NCI-H748 (cell line): ENCODE data around the gene DHRS3.

Experiments used
- DNase-seq: peaks from one replicate; lab custom pipeline; 2025; ENCODE audit not compliant: unreplicated experiment; lab: John Stamatoyannopoulos, UW

Gene DHRS3

DNA sequence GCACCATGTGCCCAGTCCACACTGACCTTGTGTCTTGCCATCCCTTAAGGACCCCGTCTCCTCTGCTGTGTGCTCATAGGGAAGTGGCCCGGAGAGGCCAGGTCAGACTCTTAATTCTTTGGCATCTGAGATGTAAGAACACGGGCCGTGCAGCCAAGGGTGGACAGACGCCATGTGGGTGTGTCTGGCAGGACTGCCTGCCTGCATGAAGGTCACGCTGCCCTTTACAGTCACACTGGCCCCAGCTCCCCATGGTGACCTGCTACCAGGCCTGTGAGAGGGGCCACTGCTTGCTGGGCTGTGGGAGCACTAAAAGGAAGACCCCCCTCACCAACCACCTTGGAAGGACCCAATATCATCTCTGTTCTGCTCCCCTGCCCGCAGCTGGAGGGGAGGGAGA, 17.7 kb downstream of the DHRS3 start:
- DNase-seq: no peak

DNA sequence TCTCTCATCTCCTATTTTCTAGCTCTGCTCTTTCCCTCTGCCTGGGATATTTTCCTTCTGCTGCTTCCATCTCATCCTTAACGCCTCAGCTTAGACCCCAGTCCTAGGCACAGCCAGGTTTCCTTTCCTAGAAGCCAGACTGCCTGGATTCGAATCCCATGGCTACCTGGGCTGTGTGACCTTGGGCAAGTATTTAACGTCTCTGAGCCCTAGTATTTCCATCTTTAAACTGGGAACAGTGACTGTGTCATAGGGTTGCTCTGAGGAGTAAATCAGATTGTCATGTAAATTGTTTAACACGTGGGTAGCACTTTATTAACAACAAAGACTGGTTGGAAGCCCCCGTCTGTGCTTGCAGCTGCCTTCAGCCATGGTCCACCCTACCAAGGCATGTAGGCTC, 18.4 kb downstream of the DHRS3 start:
- no peak for DNase-seq

DNA sequence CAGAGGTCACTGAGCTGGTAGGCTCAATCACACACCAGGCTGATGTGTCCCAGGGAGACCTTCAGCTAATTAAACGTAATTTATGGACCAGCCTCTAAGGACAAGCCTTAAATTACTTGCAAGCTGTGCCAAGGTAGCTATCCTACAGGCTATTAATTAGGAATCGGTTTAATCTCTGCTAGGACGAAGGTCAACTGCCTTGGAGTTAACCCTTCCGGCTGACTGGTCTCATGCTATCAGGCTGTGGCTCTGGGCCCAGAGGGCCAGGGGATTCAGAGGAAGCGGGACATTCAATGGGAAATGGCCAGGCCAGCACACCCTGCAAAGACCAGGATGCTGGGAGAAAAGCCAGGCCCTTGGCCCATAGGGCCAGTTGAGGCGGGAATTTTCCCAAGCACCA, 19.0 kb downstream of the DHRS3 start:
- no peak for DNase-seq

DNA sequence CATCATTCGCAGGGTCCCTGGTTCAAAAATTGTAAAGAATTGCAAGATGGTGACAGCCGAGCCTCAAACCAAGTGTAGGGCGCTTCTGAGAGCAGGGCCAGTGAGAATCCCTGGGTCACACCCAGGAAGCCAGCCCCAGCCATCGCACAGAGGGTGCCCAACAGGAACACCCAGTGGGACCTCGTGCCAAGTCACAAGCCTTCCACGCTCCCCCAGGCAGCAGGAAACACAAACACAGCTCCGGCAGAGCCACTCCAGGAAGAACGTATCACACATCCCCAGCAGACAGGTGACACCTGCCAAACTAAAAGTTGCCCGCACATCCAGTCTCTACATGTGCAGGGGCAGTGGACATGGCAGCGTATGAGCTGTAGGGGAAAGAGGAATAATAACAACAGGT, 20.2 kb downstream of the DHRS3 start:
- no peak for DNase-seq

DNA sequence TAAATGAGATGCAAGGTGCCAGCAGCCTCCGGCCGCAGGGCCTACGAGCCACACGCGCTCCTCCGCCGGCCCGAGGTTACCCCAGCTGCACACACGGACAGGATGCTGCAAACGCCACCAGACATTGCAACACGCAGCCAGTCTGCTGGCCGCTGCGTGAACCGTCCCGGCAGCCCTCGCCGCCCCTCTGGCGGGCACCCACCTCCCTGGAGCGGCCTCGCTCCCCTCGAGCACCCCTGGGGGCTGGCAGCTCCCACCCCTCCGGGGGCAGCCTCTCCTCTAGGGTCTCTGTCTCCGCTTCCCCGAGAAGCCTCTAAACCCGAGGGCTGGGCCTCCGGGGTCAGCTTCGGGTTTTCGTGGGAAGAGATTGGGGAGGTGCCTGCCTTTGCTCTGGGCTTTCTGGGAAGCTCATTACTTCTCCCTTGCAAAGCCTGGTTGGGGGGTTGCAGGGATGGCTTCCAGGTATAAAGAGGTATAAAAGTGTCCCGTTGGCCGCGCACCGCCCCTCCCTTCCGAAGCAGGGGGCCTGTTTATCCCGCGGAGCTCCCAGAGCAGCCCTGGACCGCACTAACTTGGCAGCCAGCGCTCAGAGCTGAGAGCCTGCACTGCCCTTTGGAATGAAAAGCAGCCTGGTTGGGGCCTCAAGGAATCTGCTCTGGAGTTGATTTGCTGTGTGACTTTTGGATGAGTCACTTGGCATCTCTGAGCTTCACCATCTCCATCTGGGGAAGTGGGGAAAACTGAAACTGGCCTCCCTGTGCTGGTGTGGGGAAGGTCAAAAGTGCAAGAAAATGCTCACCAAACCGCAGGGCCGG, 21.8 kb downstream of the DHRS3 start:
- DNase-seq: peak; percentile 55

DNA sequence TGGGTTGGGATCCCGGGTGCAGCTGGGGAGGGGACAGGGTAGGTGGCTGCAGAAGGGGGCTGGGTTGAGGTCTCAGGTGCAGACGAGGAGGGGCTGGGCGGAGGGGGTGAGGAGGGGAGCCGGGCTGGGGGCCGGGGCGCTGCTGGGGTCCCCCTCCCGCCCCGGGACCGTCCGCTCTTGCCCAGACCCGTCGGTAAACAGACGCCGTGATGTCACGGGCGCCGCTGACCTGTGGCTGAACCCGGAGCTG, 22.3 kb downstream of the DHRS3 start:
- no peak for DNase-seq

DNA sequence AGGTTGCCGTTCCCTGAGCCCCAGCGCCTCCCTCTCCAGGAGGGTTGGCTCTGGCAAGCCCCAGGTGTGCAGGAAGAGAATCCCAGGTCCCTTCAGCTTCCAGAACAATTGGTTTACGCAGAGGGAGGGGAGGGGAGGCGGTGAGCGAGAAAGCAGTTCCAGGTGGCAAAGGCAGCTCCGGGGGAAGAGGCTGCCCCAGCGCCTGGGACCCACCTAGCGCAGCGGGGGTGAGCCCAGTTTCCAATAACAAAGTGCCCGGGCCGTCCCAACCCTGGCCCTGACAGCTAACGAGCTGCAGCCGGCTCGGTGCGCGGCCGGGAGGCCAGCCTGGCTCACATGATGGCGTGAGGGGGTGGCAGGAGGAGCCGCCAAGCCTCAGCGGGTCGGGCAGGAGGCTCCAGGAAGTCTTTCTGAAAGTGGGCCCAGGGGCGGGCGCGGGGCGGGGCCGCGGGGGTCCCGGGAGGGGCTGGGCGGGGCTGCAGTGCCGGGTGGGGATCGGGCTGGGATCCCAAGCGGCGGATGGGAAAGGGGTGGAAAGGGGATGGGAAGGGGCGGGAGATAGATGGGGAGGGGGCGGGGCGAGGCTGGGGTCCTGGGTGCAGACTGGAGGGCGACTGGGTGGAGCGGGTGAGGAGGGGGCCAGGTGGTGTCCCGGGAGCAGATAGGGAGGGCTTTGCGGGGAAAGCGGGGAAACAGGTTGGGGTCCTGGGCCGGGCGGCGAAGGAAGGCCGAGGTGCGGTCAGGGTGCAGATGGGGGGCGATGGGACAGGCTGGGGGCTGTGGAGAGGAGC, 22.8 kb downstream of the DHRS3 start:
- peak; percentile 65 for DNase-seq

DNA sequence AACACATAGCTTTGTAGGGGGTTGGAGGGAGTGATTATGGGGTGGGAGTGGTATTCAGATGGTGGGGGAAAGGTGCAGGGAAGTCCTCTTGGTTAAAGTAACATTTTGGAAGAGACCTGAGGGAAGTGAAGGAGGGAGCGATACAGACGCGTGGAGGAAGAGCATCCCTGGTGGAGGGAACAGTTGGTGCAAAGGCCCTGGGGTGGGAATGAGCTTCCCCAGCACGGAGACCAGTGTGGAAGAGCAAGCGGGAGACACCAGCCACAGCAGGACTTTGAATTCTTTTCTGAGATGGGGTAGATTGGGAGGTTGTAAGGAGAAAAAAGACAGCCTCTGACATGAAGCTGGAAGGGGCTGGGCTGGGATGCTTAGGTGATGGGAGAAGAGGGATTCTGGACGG, 23.5 kb downstream of the DHRS3 start:
- no peak for DNase-seq

DNA sequence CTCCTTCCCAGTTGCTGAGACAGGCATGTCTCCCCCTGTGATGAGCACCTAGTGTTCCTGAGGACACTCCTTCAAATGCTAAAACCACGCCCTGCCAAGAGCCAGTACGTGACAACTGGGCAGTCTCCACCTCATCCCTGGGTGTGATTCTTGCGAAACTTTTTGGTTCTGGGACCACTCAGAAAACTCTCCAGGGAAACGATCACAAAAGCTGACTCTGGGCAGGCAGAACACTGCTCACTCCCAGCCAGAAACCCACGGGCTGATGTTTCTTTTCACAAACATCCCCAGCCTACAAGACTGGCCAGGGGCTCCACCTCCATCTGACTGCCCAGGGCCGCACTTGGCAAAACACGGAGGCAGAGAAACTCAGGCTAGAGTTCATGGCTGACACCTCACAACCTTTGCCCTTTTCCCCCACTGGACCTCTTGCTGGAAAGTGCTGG, 24.4 kb downstream of the DHRS3 start:
- no peak for DNase-seq

DNA sequence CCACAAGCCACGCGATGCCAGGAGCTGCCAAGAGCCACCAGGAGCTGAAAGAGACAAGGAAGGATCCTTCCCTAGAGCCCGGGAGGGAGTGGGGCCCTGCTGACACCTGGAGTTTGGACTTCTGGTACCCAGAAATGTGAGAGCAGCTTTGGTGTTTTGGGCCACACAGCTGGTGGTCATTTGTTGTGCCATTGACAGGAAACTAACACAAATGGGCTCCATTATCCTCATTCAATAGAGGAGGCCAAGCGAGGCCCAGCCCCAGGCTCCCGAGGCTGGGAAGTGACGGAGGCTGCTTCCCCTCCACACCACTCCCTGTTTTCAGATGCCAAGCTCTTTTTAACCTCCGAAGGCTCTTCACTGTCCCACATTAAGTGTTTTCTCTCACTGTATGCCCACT, 25.5 kb downstream of the DHRS3 start:
- no peak for DNase-seq

DNA sequence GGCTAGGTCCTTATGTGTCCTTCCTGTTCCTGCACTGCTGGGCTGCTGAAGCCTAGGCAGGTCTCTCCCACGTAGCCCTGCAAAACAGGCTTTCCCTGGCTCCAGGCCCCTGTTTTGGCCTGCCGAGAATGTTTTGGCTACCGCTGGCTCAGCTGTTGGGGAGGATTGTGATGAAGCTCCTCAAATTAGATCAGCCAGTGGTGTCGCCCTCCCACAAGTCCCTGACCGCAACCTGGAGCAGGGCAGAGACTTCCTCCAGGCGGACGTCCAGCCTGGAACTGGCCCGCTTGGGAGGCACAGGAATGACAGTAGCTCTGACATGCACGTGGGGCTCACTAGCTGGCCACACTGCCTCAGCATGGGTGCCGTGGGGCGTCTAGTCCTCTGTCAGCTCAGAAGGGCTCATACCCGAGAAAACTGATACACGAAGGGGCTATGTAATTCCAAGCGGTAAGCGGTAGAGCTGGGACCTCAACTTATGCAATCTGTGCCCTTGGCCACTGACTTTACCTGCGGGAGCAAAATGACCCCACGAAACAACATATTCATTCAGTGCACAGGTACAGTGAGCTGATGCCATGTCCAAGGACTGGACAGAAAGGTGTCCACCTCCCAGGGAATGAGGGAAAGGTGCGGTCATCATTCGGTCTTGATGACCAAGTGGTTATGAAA, 26.6 kb downstream of the DHRS3 start:
- DNase-seq: no peak

DNA sequence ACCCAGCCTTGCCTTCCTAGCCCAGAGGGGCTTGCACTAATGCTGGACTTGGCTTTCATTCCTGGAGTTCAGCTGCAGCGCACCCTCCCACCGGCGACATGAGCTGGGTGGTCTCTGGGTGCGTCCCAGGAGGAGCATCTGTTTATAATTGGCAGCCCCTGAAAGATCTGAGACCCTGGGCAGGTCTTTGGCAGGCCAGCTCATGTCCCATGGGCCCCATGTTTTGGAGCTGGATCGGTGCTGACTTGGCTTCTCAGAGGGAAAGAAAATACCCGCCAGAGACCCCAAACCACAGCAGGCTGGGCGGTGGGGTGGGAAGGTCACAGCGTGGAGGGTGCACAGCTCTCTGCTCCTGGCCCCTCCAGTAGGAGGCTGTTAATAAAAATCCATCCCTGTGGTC, 29.3 kb downstream of the DHRS3 start:
- DNase-seq: no peak

DNA sequence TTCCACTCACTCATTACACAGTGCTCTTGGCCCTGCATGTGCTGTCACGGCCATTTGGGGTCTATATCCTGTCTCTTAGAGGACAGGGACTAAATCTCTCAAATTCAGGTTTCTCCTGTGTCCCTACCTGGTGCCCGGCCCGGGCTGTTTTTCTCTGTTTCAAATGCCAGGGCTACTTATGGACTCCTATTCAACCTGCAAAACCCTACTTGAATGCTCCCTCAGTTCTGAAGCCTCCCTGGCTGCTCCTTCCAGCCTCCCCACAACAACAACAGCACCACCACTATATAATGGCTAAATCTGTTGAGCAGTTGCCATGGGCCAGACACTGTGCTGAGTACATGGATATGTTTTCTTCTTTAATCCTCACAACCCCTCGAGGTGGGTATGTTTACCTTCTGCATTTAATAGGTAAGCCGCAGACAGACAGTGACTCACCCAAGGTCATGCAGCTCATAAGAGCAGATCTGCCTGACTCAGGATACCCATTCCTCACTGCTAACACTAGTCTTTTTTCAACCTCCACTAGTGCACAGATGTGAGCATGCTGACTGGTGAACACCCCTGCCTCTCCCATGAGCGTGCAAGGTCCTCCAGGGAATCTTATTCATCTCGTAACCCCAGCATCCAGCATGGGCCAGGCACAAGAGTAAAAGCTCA, 29.9 kb downstream of the DHRS3 start:
- no peak for DNase-seq

DNA sequence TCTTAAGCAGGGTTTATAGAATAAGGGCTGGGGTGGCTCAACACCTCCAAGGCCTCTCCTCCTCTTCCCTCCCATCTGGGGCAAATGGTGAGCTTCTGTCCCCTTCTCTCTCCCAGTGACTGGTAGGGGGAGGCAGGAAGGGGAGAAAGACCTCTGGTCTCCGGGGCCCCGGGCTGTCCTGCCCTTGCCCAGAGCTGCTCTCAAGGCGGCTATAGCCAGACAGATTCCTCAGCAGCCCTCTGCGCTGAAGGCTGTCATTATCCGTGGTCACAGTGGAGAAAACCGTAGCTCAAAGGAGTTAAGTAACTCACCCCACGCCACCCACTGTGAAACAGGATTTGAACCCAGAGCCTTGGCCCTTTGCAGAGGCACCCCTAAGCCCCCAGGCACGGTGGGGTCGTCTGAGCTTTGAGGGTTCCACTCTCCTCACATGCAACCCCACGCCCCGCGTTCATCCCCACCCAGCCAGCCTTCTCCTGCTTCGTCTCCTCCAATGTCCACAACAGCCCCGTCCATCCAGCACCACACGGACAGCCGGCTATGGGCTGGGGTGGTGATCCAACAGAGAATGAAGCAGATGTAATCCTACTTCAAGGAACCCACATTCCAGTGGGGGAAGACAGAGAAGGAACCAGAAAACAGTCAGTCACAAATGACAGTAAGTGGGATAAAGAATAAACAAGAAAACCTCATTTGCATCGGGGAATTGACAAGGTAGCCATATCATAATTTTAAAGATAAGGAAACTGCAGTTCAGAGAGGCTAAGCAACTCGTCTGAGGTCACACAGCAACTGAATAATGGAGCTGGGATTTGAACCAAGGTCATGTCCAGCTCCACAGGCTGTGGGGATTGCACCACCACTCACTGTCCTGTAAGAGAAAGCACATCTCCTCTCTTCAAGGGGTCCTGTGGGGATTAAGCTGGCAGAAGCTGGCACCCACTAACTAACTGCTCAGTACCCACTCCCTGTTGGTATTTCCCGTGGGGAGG, 31.8 kb downstream of the DHRS3 start:
- no peak for DNase-seq

DNA sequence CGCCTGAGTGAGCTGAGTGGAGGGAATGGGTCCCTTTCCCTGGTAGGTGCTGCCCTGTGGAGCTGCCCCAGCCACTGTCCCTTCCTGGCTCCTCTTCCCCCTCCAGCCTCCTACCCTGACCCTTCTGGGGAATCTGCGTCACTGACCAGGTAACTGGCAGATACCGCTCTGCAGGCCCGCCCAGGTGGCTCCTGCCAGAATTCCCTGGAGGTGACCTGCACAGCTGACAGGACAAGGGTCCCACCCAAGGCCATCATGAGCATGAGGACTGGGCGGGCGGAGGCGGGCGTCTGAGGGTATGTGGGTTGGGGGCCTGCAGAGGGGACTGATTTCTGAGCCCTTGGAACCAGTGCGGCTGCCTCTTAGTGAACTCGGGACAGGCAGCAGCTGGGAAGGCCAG, 32.5 kb downstream of the DHRS3 start:
- no peak for DNase-seq

DNA sequence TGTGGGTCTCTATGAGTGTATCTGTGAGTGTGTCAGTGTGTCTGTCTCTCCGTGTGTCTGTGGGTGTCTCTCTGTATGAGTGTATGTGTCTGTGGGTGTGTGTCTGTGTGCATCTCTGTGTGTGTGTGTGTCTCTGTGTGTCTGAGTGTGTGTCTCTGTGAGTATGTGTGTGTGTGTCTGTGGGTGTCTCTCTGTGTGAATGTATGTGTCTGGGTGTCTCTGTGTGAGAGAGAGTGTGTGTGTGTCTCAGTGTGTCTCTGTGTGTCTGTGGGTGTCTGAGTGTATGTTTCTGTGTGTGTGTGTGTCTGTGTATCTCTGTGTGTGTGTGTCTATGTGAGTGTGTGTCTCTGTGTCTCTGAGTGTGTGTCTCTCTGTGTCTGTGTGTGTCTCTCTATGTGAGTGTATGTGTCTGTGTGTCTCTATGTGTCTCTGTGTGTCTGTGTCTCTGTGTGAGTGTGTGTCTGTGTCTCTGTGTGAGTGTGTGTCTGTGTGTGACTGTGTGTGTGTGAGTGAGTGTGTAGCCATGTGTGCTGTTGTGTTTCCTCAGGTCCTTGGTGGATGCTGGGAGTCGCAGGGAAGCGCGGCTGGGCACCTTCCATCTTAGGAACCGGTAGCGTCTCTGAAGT, 33.0 kb downstream of the DHRS3 start:
- no peak for DNase-seq

DNA sequence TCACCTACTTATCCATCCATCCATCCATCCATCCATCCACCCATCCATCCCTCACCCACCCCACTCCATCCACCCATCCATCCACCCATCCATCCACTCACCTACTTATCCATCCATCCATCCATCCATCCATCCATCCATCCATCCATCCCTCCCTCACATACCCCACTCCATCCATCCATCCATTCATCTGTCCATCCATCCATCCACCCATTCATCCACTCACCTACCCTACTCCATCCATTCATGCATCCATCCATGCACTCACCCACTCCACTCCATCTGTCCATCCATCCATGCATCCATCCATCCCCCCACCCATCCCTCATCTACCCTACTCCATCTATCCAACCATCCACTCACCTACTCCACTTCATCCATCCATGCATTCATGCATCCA, 34.5 kb downstream of the DHRS3 start:
- no peak for DNase-seq

DNA sequence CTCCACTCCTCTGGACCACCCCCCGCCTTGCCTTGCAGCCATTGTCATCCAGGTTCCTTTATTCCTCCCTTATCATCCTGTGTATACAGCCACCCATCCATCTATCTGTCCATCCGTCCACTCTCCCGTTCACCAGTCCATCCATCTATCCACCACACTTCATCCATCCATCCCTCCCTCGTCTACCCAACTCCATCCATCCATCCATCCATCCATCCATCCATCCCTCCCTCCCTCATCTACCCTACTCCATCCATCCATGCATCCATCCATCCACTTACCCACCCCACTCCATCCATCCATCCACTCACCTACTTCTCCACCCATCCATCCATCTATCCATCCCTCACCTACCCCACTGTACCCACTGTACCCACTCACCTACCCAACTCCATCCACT, 35.4 kb downstream of the DHRS3 start:
- no peak for DNase-seq

DNA sequence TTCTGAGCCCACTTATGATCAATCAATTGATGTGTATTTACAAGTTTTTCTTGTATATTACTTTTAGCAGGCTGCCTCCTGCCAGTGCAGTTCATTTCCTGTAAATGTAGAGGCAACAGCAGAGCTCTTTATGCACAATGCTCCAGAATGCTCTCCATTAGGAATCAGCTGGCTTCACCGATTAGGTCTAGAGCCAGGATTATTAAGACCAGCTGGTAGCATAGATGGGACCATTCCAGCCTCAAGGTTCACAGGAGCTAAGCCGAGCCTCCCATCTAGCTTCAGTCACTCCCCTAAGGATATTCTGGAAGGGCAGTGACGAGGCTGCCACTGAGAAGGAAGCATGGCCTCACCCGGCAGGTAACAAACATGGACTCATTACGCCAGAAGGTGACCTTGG, 36.8 kb downstream of the DHRS3 start:
- DNase-seq: no peak
